HFFc6 (cell line): Measurements from ENCODE around the gene ZNF22. TPM values are rescaled to one million over a fixed set of nuclear protein-coding genes. Genes with fewer than 3 reads are reported as not detected.

Experiments
- DNase-seq: peaks from one replicate; pipeline ENCODE4 v3.0.0-alpha.2; 2018
- H3K27ac Mint-ChIP-seq: 2 replicates; pipeline ENCODE4 v1.8.0; 2020; ENCODE audit warnings: mild to moderate bottlenecking, mixed read lengths
- H3K27me3 Mint-ChIP-seq: 2 replicates; pipeline ENCODE4 v1.8.0; 2021; ENCODE audit warnings: mild to moderate bottlenecking, moderate library complexity, mixed read lengths; ENCODE audit not compliant: insufficient read depth
- H3K36me3 Mint-ChIP-seq: 2 replicates; pipeline ENCODE4 v1.8.0; 2021; ENCODE audit warnings: low read depth, mixed read lengths
- H3K4me1 Mint-ChIP-seq: 2 replicates; pipeline ENCODE4 v1.8.0; 2020; ENCODE audit warnings: low read depth, mixed read lengths
- H3K4me3 Mint-ChIP-seq: 2 replicates; pipeline ENCODE4 v1.8.0; 2020; ENCODE audit warnings: mild to moderate bottlenecking, moderate library complexity, mixed read lengths
- H3K9me3 Mint-ChIP-seq: 2 replicates; pipeline ENCODE4 v1.8.0; 2020; ENCODE audit warnings: mild to moderate bottlenecking, mixed read lengths
- total RNA-seq, 6 experiments: library from RNA; stranded (reverse); fragmentation: NEBNext Ultra II Directional; extraction: Animal tissue kit (Norgen Biotek cat#: 25700); gene quantifications; 2 replicates in 1 of 6; 3 replicates in 5 of 6; pipeline ENCODE4 v1.2.3, GENCODE V29; 2021
- TF ChIP-seq, protein P1 (sequence below): fragments of 200-600 bp; sonication (generic); IDR thresholded peaks from 2 replicates; pipeline ENCODE4 v1.5.0; 2021; ENCODE audit warnings: antibody characterized with exemption, mild to moderate bottlenecking

ZNF22 gene
- total RNA-seq, 6 experiments from 2014 or later, result 7.4 to 15.8 (median 13.2) TPM

DNA sequence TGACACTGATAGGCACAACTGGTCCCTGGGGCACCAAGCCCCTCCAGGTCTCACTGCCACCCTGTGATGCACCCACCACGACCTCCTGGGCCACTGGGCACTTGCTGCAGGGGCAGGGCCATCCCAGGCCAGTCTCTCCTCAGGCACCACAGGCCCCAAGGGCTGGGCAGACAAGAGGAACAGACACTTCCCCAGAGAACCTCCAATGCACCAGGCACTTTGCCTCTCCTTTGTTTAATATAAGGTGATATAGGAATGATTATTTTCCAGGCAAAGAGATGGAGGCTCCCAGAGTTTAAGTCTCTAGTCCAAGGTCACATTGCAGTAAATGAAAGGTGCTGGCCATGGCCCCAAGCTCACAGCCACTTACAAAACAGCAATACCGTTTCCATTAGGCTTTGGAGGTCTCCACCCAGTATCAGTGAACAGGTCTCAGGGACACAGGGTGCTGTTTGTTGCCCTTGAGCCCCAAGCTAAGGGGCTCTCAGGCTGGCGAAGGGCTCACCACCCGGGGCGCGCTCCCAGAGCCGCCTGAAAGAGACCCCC lies 26.6 kb upstream of the ZNF22 start:
- no peaks in the 10 kb centered on the region for H3K9me3 Mint-ChIP-seq
- peaks cover 20% of the 10 kb centered on the region for H3K4me1 Mint-ChIP-seq
- H3K27ac Mint-ChIP-seq, result peak overlapping the region; percentile 88
- H3K4me3 Mint-ChIP-seq, result peak overlapping the region; percentile 84; the same call in 1 of the 2 replicates
- DNase-seq, result no peak
- peaks cover 5% of the 10 kb centered on the region for H3K27me3 Mint-ChIP-seq
- no peaks in the 10 kb centered on the region for H3K36me3 Mint-ChIP-seq
- TF ChIP-seq, protein P1, sequence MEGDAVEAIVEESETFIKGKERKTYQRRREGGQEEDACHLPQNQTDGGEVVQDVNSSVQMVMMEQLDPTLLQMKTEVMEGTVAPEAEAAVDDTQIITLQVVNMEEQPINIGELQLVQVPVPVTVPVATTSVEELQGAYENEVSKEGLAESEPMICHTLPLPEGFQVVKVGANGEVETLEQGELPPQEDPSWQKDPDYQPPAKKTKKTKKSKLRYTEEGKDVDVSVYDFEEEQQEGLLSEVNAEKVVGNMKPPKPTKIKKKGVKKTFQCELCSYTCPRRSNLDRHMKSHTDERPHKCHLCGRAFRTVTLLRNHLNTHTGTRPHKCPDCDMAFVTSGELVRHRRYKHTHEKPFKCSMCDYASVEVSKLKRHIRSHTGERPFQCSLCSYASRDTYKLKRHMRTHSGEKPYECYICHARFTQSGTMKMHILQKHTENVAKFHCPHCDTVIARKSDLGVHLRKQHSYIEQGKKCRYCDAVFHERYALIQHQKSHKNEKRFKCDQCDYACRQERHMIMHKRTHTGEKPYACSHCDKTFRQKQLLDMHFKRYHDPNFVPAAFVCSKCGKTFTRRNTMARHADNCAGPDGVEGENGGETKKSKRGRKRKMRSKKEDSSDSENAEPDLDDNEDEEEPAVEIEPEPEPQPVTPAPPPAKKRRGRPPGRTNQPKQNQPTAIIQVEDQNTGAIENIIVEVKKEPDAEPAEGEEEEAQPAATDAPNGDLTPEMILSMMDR, result no peak

DNA sequence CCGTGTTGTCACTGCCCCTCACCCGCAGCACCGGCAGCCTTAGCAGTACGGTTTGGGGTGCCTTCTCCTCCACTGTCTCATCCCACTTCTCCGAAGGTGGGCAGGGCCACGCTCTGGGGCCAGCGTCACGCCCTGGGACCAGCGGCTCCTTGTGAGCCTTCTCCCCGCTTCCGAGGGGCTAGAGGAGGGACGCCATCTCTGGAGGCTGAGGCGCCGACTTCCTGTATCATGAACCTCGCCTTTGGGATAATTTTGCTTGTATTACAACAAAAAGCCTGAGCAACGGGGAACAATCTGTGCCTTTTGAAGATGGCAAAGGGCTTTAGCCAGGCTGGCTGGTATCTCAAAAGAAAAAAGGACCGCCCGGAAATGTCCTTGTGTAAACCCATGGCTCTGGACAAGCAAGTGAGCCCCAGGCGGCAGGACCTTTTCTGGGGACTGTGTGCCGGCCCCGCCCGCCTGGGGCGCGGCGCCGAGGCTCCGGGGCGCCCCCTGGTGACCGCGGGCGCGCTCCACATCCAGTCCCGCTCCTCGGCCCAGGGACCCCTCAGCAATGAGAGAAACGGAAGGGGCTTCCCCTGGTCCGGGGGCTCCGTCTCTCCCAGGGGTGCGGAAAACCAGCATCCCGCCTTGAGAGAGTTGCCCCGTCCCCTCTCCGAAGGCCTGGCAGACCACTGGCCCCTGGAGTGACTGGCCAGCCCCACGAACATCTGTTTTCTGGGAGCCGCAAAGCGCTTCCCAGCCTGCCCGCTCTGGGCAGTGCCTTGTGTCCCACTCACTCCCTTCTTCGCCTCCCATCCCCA lies 25.9 kb upstream of the ZNF22 start:
- Mint-ChIP-seq H3K27me3 (peaks cover 3% of the 10 kb centered on the region), H3K4me1 (peaks cover 23% of the 10 kb centered on the region), H3K9me3 (no peaks in the 10 kb centered on the region), H3K36me3 (no peaks in the 10 kb centered on the region), H3K27ac (peak overlapping the region; percentile 88), H3K4me3 (peak overlapping the region; percentile 84)
- TF ChIP-seq, protein P1, result peak; percentile 98
- peak; percentile 39 for DNase-seq

DNA sequence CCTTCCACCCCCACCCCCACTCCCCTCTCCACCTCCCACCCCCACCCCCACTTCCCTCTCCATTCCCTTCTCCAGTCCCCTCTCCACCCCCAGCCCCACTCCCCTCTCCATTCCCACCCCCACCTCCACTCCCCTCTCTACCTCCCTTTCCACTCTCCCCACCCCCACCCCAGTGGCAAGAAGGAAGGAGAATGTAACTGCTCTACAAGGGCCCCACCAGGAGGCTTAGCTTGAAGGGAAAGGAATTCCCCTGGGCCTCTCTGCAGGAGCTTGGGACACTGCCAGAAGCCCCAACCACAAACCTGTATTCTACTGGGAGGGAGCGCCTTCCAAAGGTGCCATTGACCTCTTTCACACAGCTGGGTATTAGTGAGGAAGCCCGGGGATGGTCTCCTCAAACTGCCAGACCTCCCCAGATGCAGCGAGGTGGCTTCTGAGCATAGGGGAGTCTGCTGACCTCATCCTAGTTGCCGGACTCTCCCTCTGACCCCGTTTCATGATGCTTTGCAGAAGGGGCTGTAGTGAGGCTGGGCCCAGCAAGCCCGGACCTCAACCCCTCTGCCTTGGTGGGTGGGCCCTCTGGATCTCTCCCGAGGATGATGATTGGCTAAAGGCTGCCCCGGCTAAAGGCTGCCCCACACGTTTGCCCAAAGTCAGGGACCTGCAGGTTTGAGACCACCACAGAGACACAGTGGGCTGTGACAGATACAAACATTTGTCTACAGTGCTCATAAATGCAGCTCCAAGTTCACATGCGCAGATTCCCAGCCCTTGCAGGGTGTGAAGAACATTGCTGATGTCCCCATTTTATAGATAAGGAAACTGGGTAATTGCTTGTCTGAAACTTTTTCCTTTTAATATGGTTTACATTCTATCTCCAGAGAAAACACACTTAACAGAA lies 25.0 kb upstream of the ZNF22 start:
- H3K9me3 Mint-ChIP-seq, result no peaks in the 10 kb centered on the region
- H3K4me1 Mint-ChIP-seq, result peaks cover 32% of the 10 kb centered on the region
- no peak overlapping the region; the same call in 1 of the 2 replicates for H3K4me3 Mint-ChIP-seq
- DNase-seq, result no peak
- no peaks in the 10 kb centered on the region for H3K27me3 Mint-ChIP-seq
- TF ChIP-seq, protein P1, result no peak
- H3K36me3 Mint-ChIP-seq, result no peaks in the 10 kb centered on the region
- H3K27ac Mint-ChIP-seq, result peak overlapping the region; percentile 58; the same call in 1 of the 2 replicates

DNA sequence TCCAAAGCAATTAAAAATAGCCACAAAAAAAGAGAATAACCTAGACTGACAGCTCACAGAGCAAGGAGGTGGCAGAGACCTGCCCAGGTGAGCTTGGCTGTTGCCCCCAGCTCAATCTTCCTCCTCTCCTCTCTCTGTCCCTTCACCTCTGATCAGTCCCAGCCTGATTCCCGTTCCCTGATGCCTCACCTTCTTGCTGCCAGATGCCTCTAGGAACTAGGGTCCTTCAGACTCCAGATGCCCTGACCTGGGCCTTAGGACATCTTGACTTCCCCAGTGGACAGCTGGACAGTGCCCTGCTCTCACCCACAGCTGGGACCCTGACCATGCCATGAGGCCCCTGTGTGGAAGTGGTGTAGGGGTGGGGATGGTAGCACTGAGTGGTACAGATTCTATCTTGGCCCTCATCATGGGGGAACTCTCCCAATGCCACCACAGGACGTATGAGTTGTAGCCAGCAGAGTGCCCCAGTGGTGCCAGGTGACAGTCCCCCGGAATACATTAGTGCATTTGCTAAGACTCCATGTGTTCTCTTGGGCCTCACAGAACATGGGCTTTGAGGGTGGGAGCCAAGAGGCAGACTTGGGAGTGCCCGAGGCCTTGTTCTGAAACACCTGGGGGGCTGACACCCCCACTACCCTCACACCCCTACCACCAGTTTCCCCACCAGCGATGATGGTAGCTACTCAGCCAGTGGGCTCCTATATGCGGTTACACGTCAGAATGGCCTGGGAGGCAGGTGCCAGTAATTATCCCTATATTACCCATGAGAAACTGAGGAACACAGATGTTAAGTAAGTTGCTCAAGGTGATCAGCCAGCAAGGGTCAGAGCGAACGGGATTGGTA lies 24.1 kb upstream of the ZNF22 start:
- H3K9me3 Mint-ChIP-seq, result no peaks in the 10 kb centered on the region
- H3K36me3 Mint-ChIP-seq, result no peaks in the 10 kb centered on the region
- no peak for DNase-seq
- peaks cover 41% of the 10 kb centered on the region for H3K4me1 Mint-ChIP-seq
- H3K27ac Mint-ChIP-seq, result no peak overlapping the region
- TF ChIP-seq, protein P1, result no peak
- H3K4me3 Mint-ChIP-seq, result no peak overlapping the region
- H3K27me3 Mint-ChIP-seq, result no peaks in the 10 kb centered on the region
